ENCODE measurements around the gene FCRLB. TPM values are rescaled to one million over a fixed set of nuclear protein-coding genes. Genes with fewer than 3 reads are reported as not detected.
"Not testable (repeated sequence)": the region's sequence is repeated elsewhere in the genome, so short reads cannot be mapped to it uniquely, and the experiment has no call there.

FCRLB gene
- total RNA-seq: 2.9 and 4.3 TPM in 2 replicates

GRCh38 chr1:161720956-161721737 is at the start of gene FCRLB:
FCRLB (plus strand) TSS chr1:161721544; CDS start chr1:161722673, 1,129 bp downstream.
- no peak for TF ChIP-seq CTCF (IDR thresholded peaks at IDR 0.05; ENCODE audit: insufficient read depth, low read depth, low read length)
- no peak for DNase-seq (ENCODE audit: low read depth)
- no peak within 1 kb of the TSS for H3K4me3 ChIP-seq (ENCODE audit: low read depth, low read length)

GRCh38 chr1:161673437-161673836 is 47.9 kb upstream of the FCRLB start:
- DNase-seq (ENCODE audit: low read depth); H3K4me3 ChIP-seq (ENCODE audit: low read depth, low read length): not testable (repeated sequence)

- H3K4me3 ChIP-seq (ENCODE audit: low read depth, low read length); DNase-seq (ENCODE audit: low read depth): not testable (repeated sequence)
Observed at GRCh38 chr1:161674447-161674846, 46.9 kb upstream of the FCRLB start.

GRCh38 chr1:161674908-161675307 is 46.4 kb upstream of the FCRLB start:
- H3K4me3 ChIP-seq (ENCODE audit: low read depth, low read length); DNase-seq (ENCODE audit: low read depth): not testable (repeated sequence)

- H3K4me3 ChIP-seq (ENCODE audit: low read depth, low read length): no peak overlapping the region
- DNase-seq (ENCODE audit: low read depth): no peak
- TF ChIP-seq CTCF (IDR thresholded peaks at IDR 0.05; ENCODE audit: insufficient read depth, low read depth, low read length): no peak
Observed at GRCh38 chr1:161676441-161676840, 44.9 kb upstream of the FCRLB start.

- no peak for DNase-seq (ENCODE audit: low read depth)
- TF ChIP-seq CTCF (IDR thresholded peaks at IDR 0.05; ENCODE audit: insufficient read depth, low read depth, low read length): no peak
Observed at GRCh38 chr1:161676958-161677689, 44.2 kb upstream of the FCRLB start.

GRCh38 chr1:161678500-161678899 is 42.8 kb upstream of the FCRLB start:
- TF ChIP-seq CTCF (IDR thresholded peaks at IDR 0.05; ENCODE audit: insufficient read depth, low read depth, low read length): no peak
- no peak for DNase-seq (ENCODE audit: low read depth)
- H3K4me3 ChIP-seq (ENCODE audit: low read depth, low read length): no peak overlapping the region

More at GRCh38 chr1:161676958-161677689, 44.2 kb upstream of the FCRLB start:
- no peak overlapping the region for H3K4me3 ChIP-seq (ENCODE audit: low read depth, low read length)

GRCh38 chr1:161681879-161682278 is 39.5 kb upstream of the FCRLB start:
- no peak overlapping the region for H3K4me3 ChIP-seq (ENCODE audit: low read depth, low read length)
- DNase-seq (ENCODE audit: low read depth): no peak
- TF ChIP-seq CTCF (IDR thresholded peaks at IDR 0.05; ENCODE audit: insufficient read depth, low read depth, low read length): no peak

Data from fibroblast of villous mesenchyme (primary cell).